D341Med (cell line): Measurements from ENCODE around the gene ACOX2.

Experiments used
- DNase-seq: peaks from one replicate; pipeline ENCODE4 v3.0.0; 2012; ENCODE audit warnings: low spot score

ACOX2 gene

GRCh38 chr3:58566398-58567250 lies 29.6 kb upstream of the ACOX2 start:
- DNase-seq = peak; percentile 15

GRCh38 chr3:58565621-58566397 lies 28.8 kb upstream of the ACOX2 start:
- DNase-seq = peak; percentile 18

- DNase-seq = peak; percentile 5
Measured at GRCh38 chr3:58564456-58565160, 27.6 kb upstream of the ACOX2 start.

- no peak for DNase-seq
Measured at GRCh38 chr3:58564054-58564453, 27.1 kb upstream of the ACOX2 start.

GRCh38 chr3:58563386-58564035 lies 26.5 kb upstream of the ACOX2 start:
- DNase-seq = peak; percentile 6

- peak; percentile 10 for DNase-seq
Measured at GRCh38 chr3:58562498-58562897, 25.5 kb upstream of the ACOX2 start.

- peak; percentile 51 for DNase-seq
Measured at GRCh38 chr3:58560771-58561311, 23.9 kb upstream of the ACOX2 start.

GRCh38 chr3:58559586-58559985 lies 22.6 kb upstream of the ACOX2 start:
- DNase-seq = peak; percentile 16

GRCh38 chr3:58557491-58557890 lies 20.5 kb upstream of the ACOX2 start:
- peak; percentile 3 for DNase-seq

GRCh38 chr3:58556761-58557221 lies 19.8 kb upstream of the ACOX2 start:
- DNase-seq = peak; percentile 85

GRCh38 chr3:58556001-58556400 lies 19.0 kb upstream of the ACOX2 start:
- peak; percentile 4 for DNase-seq

GRCh38 chr3:58555203-58555602 lies 18.2 kb upstream of the ACOX2 start:
- peak; percentile 5 for DNase-seq

- DNase-seq = no peak
Measured at GRCh38 chr3:58553003-58553402, 16.0 kb upstream of the ACOX2 start.

GRCh38 chr3:58551636-58552180 lies 14.7 kb upstream of the ACOX2 start:
- no peak for DNase-seq

GRCh38 chr3:58544541-58544940 lies 7.6 kb upstream of the ACOX2 start:
- DNase-seq = no peak

GRCh38 chr3:58540176-58540858 lies 3.3 kb upstream of the ACOX2 start:
- DNase-seq = peak; percentile 2

GRCh38 chr3:58539626-58540025 lies 2.6 kb upstream of the ACOX2 start:
- DNase-seq = no peak

GRCh38 chr3:58537412-58538301 lies 667 bp upstream of the ACOX2 start:
- no peak for DNase-seq
